Fibroblast of lung (primary cell): ENCODE data around the gene NDUFB2.

Experiments used
- EZH2 ChIP-seq: IDR thresholded peaks from 2 replicates; pipeline ENCODE4 v1.5.1; 2012; ENCODE audit warnings: low read length, control low read depth, mild to moderate bottlenecking; ENCODE audit errors: missing control alignments
- TF ChIP-seq, protein P1 (sequence below), 2 donors: IDR thresholded peaks in 1 of 2; conservative IDR thresholded peaks in 1 of 2; 1 replicate in 1 of 2; 2 replicates in 1 of 2; pipeline ENCODE4 v1.5.1; 2011 to 2012; ENCODE audit warnings: low read length in 2 of 2, control low read depth in 1 of 2, inconsistent platforms in 1 of 2, low read depth in 1 of 2, mild to moderate bottlenecking in 1 of 2

DNA sequence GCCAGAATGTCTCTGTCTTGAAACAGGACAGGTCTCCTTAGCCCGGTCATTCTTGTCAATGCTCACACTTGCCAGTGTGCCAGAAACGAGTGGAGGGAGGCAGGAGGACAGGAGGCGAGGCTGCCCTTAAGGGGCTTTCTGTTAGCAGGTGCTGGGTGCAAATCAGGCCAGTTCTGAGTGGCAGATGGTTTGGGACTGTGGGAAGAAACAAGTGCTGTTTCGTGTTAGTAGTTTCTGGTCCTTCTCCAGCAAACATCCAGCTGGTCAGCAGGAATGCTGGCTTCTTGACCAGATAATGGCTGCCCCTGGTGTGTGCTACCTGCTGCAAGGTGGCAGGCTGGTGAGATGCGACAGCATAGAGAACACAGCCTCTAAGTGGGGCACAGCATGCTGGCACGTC lies 8.2 kb upstream of the NDUFB2 start:
- TF ChIP-seq, protein P1, sequence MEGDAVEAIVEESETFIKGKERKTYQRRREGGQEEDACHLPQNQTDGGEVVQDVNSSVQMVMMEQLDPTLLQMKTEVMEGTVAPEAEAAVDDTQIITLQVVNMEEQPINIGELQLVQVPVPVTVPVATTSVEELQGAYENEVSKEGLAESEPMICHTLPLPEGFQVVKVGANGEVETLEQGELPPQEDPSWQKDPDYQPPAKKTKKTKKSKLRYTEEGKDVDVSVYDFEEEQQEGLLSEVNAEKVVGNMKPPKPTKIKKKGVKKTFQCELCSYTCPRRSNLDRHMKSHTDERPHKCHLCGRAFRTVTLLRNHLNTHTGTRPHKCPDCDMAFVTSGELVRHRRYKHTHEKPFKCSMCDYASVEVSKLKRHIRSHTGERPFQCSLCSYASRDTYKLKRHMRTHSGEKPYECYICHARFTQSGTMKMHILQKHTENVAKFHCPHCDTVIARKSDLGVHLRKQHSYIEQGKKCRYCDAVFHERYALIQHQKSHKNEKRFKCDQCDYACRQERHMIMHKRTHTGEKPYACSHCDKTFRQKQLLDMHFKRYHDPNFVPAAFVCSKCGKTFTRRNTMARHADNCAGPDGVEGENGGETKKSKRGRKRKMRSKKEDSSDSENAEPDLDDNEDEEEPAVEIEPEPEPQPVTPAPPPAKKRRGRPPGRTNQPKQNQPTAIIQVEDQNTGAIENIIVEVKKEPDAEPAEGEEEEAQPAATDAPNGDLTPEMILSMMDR (conservative IDR thresholded peaks at IDR 0.05 in 1 of 2, IDR thresholded peaks at IDR 0.05 in 1 of 2; ENCODE audit: low read depth in 1 of 2, low read length in 2 of 2) = no peak
- no peak for TF ChIP-seq EZH2
